CD4-positive, alpha-beta T cell treated with Interleukin-4 for 4 hours (primary cell): ENCODE data around the gene GRIK4.
"Not testable (repeated sequence)": the region's sequence is repeated elsewhere in the genome, so short reads cannot be mapped to it uniquely, and the experiment has no call there.

Experiments
- DNase-seq: peaks from one replicate; pipeline ENCODE4 v3.0.0-alpha.2; 2020

Gene GRIK4

GRCh38 chr11:120750647-120751549 lies 239.3 kb downstream of the GRIK4 start:
- no peak for DNase-seq

GRCh38 chr11:120751550-120751949 lies 240.0 kb downstream of the GRIK4 start:
- no peak for DNase-seq

DNA sequence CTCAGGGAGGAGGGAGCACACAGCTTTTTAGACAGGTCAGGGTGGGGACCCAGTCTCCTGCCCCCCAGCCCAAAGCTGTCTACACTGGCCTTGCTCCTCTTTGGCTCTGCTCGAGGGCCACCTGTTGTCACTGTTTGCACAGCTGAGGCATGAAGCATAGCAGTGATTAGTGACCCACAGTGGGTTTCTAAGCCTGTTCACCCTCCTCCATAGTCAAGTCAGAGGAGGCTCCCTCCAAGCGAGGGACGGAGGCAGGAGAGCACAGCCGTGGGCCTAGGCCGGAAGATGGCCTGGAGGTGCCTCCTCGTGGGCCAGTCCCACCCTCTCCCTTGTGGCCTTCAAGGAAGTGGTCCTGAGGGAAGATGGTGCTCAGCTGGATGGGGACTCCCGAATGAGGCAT lies 241.1 kb downstream of the GRIK4 start:
- DNase-seq = no peak

DNA sequence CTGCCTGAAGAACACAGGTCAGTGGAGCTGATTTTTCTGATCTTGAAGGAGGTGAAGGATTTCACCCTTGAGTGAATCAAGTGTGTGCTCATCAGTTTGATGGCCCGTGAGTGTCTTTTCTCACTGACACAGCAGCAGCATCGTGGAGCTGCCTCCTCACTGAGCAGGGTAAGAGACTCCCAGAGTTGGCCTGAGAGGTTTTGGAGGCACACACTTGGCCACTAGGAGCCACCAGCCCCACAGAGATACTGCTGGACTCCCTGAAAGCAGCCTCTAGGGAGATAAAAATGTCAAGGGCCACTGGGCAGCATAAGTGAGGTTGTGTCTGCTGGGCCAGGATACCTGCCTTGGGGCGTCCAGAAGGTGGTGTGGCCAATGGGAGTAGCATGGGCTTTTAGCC lies 245.4 kb downstream of the GRIK4 start:
- DNase-seq = no peak

DNA sequence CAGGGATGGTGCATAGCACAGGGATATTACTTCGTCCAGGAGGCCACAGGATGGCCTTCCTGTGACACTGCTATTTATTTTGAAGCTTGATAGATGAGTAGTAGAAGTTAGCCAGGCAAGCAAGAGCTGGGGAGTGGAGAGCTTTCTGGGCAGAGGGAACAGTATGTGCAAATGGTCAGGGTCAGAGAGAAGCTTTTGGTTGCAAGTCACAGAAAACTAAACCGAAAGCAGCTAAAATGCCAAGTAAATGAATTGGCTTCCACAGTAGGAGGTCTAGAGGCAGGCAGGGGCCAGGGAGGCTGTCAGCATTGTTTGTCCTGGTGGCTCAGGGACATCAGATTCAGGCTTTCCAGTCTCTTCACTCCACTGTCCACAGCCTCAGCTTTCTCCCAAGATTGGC lies 247.5 kb downstream of the GRIK4 start:
- DNase-seq = no peak

DNA sequence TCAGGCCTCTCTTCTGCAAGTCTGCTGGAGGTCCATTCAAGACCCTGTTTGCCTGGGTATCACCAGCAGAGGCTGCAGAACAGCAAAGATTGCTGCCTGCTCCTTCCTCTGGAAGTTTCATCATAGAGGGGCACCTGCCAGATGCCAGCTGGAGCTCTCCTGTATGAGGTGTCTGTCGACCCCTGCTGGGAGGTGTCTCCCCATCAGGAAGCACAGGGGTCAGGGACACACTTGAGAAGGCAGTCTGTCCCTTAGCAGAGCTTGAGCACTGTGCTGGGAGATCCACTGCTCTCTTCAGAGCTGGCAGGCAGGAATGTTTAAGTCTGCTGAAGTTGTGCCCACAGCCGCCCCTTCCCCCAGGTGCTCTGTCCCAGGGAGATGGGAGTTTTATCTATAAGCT lies 254.2 kb downstream of the GRIK4 start:
- not testable (repeated sequence) for DNase-seq

GRCh38 chr11:120766318-120766717 lies 254.8 kb downstream of the GRIK4 start:
- DNase-seq = no peak

GRCh38 chr11:120768949-120769348 lies 257.4 kb downstream of the GRIK4 start:
- no peak for DNase-seq

- DNase-seq = no peak
Observed at GRCh38 chr11:120769906-120770305, 258.4 kb downstream of the GRIK4 start.

- DNase-seq = no peak
Observed at GRCh38 chr11:120771551-120772060, 260.1 kb downstream of the GRIK4 start.

GRCh38 chr11:120773501-120774031 lies 262.0 kb downstream of the GRIK4 start:
- DNase-seq = no peak

DNA sequence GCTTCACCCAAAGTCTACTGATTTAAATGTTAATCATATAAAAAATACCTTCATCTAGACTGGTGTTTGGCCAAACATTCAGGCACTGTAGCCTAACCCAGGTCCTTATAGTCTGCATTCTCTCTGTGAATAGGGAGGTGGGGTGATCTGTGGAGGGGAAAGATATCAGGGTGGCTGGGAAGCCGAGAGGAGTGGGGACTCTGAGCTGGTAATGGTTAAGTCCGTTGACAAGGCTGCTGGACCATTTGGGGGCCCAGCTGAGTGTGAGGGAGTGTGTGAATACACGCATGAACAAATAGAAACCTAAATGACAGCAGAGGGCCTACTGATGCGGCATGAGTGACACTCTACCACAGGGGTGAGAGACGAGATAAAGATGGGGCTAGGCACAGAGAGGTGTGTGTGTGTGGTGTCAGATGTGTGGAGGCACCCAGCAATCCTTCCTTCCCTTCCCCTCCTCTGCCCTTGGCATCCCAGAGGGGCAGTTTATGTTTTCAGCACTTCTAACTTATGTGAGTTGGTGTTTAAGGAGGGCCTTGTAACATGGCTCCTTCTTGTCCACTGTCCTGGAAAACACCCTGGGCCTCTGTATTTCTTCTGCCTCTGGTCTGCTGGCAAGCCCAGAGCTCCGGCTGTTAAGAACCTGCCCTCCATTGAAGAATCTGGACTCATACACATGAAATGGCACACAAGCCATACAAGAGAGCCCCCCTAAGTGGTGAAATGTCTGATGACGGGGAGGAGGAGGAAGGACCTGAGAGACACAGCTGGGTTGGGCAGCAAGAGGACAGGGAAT lies 263.2 kb downstream of the GRIK4 start:
- no peak for DNase-seq

DNA sequence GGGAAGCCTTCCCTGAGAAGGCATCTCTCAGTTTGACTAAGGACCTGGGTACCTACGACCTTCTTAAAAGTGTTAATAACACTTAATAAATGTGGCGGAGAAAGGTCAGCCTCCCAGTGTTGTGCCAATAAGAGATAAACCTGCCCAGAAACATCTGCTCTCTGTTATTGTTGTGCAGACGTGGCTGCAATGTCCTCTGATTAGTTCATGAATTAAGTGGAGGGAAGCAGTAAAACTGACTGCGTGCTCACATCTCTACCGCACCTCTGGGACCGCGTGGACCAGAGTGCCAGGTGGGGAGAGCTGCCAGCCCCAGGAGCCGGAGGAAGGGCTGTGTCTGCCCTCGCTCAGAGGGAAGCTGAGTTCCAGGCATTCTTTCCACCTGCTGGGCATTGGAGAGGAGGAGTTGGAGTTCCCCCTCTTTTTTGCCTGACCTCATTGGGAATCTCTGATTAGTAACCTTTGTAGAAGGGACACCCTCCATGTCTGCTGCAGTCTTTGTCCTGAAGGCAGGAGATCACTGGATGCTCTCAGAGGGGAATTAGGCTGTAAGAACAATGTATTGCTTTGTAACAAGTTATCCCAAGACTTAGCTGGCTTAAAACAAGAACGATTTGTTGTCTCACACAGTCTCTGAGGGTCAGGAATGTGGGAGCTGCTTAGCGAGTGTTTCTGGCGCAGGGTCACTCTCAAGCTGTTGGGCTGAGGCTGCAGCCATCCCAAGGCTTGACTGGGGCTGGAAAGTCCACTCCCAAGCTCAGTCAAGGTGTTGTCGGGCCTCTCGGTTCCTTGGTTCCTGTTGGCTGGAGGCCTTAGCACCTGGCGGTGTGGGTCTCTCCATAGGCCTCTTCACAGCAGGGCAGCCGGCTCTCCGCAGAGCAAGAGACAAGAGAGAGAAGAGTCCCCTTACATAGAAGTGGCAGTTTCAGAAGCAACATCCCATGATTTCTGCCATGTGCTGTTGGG lies 264.7 kb downstream of the GRIK4 start:
- no peak for DNase-seq

DNA sequence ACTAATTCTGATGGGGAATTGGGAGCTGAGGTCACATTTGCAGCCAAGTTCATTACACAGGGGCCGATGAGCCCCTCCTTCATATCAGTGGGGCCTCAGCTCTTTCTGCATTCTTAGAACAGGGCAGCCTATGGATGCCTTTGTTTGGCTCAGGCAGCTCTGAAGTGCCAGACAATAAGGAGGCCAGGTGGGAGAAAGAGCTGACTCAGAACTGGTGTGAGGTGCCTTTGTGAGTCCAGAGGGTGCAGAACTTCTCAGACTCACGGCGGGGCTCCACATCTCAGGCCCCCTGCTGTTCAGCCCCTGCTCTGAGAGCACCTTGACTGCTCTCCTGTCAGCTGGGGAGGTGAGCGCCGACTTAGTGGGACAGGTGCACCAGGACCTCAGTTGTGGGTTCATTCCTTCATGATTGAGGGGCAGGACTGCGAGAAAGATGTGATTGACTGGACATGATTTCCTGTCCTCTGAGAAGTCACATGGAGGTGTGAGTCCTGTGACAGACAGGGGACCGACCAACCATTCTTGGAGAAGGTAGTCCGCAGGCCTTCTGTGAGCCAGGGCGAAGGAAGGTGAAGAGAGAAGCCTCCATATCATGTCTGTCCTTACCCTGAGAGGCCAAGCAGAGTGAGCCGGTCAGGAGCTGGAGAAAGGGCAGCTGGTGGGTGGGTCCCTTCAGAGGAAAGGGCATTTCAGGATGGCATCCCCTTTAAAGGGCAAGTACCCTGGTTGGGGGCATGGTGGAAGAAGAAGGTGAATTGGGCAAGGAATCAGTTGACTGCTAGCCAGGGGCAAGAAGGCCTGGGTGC lies 267.3 kb downstream of the GRIK4 start:
- no peak for DNase-seq

GRCh38 chr11:120780239-120780638 lies 268.7 kb downstream of the GRIK4 start:
- no peak for DNase-seq

GRCh38 chr11:120781486-120782120 lies 270.1 kb downstream of the GRIK4 start:
- no peak for DNase-seq

- DNase-seq = no peak
Observed at GRCh38 chr11:120784566-120785251, 273.2 kb downstream of the GRIK4 start.

GRCh38 chr11:120785576-120785975 lies 274.0 kb downstream of the GRIK4 start:
- no peak for DNase-seq

DNA sequence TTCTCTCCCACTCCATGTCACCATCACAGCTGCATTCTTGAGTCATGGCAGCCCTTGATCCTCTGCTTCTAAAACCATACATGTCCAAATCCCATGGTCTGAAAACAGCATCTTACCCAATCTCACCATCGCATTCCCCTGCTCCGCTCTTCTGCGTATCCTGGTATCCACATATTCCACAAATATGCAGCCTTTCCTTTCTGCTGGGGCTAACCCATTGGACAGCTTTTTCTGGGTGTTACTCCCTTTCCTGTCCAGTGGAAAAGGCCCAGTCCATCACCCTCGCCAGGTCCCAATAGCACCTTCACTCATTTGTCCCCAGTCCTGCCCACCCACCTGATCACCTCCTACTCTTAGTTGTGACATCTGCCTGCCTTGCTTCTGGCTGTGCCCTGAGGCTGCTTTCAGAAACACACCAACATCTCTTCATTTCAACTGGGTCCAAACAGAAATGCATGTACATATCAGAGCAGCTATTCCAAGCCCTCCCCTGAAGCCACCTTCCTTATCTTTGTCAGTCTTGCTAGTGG lies 274.7 kb downstream of the GRIK4 start:
- no peak for DNase-seq

- DNase-seq = not testable (repeated sequence)
Observed at GRCh38 chr11:120787224-120787623, 275.7 kb downstream of the GRIK4 start.
